ENCODE results near the gene TMTC3.

GRCh38 chr12:88127855-88128254, 14.3 kb upstream of the TMTC3 start:
- TF ChIP-seq MAX (IDR thresholded peaks at IDR 0.05; ENCODE audit: low read depth): no peak
- TF ChIP-seq NFIC (IDR thresholded peaks at IDR 0.05; ENCODE audit: borderline replicate concordance): no peak
- no peak for TF ChIP-seq RAD21 (IDR thresholded peaks at IDR 0.05; ENCODE audit: low read length)
- TF ChIP-seq, protein P1, sequence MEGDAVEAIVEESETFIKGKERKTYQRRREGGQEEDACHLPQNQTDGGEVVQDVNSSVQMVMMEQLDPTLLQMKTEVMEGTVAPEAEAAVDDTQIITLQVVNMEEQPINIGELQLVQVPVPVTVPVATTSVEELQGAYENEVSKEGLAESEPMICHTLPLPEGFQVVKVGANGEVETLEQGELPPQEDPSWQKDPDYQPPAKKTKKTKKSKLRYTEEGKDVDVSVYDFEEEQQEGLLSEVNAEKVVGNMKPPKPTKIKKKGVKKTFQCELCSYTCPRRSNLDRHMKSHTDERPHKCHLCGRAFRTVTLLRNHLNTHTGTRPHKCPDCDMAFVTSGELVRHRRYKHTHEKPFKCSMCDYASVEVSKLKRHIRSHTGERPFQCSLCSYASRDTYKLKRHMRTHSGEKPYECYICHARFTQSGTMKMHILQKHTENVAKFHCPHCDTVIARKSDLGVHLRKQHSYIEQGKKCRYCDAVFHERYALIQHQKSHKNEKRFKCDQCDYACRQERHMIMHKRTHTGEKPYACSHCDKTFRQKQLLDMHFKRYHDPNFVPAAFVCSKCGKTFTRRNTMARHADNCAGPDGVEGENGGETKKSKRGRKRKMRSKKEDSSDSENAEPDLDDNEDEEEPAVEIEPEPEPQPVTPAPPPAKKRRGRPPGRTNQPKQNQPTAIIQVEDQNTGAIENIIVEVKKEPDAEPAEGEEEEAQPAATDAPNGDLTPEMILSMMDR (IDR thresholded peaks at IDR 0.05): no peak
- TF ChIP-seq, protein P2, sequence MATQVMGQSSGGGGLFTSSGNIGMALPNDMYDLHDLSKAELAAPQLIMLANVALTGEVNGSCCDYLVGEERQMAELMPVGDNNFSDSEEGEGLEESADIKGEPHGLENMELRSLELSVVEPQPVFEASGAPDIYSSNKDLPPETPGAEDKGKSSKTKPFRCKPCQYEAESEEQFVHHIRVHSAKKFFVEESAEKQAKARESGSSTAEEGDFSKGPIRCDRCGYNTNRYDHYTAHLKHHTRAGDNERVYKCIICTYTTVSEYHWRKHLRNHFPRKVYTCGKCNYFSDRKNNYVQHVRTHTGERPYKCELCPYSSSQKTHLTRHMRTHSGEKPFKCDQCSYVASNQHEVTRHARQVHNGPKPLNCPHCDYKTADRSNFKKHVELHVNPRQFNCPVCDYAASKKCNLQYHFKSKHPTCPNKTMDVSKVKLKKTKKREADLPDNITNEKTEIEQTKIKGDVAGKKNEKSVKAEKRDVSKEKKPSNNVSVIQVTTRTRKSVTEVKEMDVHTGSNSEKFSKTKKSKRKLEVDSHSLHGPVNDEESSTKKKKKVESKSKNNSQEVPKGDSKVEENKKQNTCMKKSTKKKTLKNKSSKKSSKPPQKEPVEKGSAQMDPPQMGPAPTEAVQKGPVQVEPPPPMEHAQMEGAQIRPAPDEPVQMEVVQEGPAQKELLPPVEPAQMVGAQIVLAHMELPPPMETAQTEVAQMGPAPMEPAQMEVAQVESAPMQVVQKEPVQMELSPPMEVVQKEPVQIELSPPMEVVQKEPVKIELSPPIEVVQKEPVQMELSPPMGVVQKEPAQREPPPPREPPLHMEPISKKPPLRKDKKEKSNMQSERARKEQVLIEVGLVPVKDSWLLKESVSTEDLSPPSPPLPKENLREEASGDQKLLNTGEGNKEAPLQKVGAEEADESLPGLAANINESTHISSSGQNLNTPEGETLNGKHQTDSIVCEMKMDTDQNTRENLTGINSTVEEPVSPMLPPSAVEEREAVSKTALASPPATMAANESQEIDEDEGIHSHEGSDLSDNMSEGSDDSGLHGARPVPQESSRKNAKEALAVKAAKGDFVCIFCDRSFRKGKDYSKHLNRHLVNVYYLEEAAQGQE (IDR thresholded peaks at IDR 0.05; ENCODE audit: low read depth, low read length): no peak
- TF ChIP-seq SMC3 (IDR thresholded peaks at IDR 0.05; ENCODE audit: low read depth, low read length): no peak
- TF ChIP-seq EP300 (IDR thresholded peaks at IDR 0.05; ENCODE audit: borderline replicate concordance in 1 of 2, low read depth in 1 of 2, low read length in 1 of 2): no peak
- TF ChIP-seq, protein P3, sequence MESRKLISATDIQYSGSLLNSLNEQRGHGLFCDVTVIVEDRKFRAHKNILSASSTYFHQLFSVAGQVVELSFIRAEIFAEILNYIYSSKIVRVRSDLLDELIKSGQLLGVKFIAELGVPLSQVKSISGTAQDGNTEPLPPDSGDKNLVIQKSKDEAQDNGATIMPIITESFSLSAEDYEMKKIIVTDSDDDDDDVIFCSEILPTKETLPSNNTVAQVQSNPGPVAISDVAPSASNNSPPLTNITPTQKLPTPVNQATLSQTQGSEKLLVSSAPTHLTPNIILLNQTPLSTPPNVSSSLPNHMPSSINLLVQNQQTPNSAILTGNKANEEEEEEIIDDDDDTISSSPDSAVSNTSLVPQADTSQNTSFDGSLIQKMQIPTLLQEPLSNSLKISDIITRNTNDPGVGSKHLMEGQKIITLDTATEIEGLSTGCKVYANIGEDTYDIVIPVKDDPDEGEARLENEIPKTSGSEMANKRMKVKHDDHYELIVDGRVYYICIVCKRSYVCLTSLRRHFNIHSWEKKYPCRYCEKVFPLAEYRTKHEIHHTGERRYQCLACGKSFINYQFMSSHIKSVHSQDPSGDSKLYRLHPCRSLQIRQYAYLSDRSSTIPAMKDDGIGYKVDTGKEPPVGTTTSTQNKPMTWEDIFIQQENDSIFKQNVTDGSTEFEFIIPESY (IDR thresholded peaks at IDR 0.05; ENCODE audit: borderline replicate concordance, low read depth): no peak
- TF ChIP-seq, protein P4, sequence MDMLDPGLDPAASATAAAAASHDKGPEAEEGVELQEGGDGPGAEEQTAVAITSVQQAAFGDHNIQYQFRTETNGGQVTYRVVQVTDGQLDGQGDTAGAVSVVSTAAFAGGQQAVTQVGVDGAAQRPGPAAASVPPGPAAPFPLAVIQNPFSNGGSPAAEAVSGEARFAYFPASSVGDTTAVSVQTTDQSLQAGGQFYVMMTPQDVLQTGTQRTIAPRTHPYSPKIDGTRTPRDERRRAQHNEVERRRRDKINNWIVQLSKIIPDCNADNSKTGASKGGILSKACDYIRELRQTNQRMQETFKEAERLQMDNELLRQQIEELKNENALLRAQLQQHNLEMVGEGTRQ (IDR thresholded peaks at IDR 0.05; ENCODE audit: borderline replicate concordance, low read depth, low read length): no peak
- TF ChIP-seq MXI1 (IDR thresholded peaks at IDR 0.05; ENCODE audit: low read depth, low read length): no peak
- TF ChIP-seq JUND (IDR thresholded peaks at IDR 0.05): no peak
- TF ChIP-seq, protein P5, sequence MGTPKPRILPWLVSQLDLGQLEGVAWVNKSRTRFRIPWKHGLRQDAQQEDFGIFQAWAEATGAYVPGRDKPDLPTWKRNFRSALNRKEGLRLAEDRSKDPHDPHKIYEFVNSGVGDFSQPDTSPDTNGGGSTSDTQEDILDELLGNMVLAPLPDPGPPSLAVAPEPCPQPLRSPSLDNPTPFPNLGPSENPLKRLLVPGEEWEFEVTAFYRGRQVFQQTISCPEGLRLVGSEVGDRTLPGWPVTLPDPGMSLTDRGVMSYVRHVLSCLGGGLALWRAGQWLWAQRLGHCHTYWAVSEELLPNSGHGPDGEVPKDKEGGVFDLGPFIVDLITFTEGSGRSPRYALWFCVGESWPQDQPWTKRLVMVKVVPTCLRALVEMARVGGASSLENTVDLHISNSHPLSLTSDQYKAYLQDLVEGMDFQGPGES (IDR thresholded peaks at IDR 0.05; ENCODE audit: low read depth, low read length): no peak
- no peak for TF ChIP-seq TAF1 (IDR thresholded peaks at IDR 0.05; ENCODE audit: borderline replicate concordance, low read depth, low read length)
- no peak for TF ChIP-seq POLR2AphosphoS5 (IDR thresholded peaks at IDR 0.05; ENCODE audit: low read depth, low read length)

Measured in SK-N-SH (cell line).